CD4-positive, alpha-beta T cell treated with Interleukin-6 at 100 ng/mL for 8 hours (primary cell): Measurements from ENCODE around the gene TMEM127.
A peak's percentile ranks its signal among the peaks of the same experiment; 100 is the strongest.
"Not testable (repeated sequence)": the region's sequence is repeated elsewhere in the genome, so short reads cannot be mapped to it uniquely, and the experiment has no call there.

Experiments
- DNase-seq: peaks from one replicate; pipeline ENCODE4 v3.0.0-alpha.2; 2020; ENCODE audit warnings: mixed read lengths, low spot score

The TMEM127 gene, protein sequence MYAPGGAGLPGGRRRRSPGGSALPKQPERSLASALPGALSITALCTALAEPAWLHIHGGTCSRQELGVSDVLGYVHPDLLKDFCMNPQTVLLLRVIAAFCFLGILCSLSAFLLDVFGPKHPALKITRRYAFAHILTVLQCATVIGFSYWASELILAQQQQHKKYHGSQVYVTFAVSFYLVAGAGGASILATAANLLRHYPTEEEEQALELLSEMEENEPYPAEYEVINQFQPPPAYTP

DNA sequence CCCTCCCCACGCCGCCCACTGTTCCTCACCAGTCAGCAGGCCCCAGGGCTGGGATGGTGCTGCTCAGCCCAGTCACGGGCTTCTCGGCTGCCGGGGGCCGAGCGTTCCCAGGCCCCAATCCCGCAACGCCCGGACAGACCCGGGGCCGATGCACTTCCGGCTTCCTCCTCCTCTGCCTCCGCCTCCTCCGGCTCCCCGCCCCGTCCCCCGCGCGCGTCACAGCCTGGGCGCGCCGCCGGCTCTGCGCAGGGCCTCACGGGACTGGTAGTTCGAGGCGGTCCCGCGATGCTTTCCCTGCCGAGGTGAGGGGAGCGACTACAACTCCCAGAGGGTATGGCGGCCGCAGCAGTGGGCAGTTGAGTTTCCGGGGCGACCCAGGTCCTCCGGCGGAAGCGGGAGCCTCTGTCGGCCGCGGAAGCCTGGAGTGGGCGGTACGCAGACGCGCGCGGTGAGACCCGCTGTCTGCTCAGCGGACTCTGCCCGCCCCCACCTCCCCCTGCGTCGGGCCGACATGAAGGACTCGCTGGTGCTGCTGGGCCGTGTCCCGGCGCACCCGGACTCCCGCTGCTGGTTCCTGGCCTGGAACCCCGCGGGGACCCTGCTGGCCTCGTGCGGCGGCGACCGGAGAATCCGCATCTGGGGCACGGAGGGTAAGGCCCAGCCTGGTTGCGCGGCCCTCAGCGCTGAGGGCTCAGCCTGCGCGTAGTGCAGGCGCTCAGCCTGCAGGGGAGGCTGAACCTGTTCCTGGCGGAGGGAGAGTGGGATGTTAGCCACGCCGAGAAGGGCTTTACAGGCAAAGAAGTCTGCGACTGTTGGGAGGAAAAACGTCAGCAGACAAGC lies at the start of gene TMEM127, which contains the start of gene CIAO1:
TSS of gene TMEM127 (minus strand) at position 158 of the 840 bp plus-strand sequence. CDS start 616 bp downstream, outside the sequence.
TSS of gene CIAO1 (plus strand) at position 386 of the 840 bp plus-strand sequence. CDS start at position 512, 126 bp downstream.
- peak; percentile 98 for DNase-seq

DNA sequence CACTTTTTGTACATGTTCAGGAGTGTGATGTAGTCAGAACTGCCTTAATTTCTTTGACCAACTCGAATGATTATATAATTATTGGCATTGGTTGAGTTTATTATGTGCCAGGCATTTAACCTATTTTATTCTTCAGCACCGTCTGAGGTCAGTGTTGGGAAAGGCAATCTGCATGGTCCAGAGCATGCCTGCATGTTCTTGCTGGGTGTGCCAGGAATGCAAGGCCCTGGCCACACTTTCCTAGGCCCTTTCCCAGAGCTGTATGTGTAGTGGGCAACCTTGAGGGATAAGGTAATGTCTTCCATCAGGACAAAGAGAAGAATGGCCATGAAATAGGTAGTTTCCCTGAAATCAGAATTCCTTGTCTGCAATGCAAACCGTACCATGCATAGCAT lies 49.2 kb upstream of the TMEM127 start:
- DNase-seq: no peak

DNA sequence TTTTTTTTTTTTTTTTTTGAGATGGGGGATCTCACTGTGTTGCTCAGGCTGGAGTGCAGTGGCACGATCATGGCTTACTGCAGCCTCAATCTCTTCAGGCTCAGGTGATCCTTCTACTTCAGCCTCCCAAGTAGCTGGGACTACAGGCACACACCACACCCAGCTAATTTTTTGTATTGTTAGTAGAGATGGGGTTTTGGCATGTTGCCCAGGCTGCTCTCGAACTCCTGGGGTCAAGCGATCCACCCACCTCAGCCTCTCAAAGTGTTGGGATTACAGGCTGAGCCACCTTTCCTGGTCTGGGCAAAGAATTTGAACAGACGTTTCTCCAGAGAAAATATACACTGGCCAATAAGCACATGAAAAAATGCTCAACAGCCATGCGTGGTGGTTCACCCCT lies 42.5 kb upstream of the TMEM127 start:
- no peak for DNase-seq

DNA sequence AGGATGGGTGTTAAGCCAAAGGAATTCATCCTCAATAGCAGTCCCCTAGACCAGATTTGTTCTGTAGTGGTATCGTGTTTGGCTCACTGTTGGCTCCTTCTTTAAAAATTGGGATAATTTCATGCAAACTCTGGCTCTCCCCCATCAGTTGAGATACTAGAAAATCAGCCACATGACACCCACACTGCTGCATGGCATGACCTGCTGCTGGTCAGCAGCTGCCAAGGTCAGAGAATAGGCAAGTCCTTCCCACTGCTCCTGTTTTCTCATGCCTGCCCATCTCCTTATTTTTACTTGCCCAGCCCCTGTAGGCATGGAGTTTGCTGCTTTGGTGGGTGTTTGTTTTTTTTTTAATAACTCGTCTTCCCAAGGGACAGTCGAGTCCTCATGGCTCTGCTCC lies 40.6 kb upstream of the TMEM127 start:
- DNase-seq: no peak

DNA sequence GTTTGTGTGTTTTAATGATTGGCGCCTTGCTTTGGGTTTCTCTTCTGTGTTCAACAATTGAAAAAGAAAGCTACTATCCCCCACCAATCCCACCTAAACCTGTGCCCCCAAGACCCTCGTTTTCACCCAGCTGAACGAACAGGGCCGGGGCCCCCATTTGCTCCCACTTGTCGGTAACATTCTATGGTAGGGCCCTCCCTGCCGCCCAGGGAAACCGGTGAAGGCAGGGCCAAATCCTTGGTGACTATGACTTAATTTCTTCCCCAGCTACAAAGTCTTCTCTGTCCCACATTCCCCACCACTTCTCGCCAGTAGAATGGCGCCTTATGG lies 40.1 kb upstream of the TMEM127 start:
- DNase-seq: no peak

DNA sequence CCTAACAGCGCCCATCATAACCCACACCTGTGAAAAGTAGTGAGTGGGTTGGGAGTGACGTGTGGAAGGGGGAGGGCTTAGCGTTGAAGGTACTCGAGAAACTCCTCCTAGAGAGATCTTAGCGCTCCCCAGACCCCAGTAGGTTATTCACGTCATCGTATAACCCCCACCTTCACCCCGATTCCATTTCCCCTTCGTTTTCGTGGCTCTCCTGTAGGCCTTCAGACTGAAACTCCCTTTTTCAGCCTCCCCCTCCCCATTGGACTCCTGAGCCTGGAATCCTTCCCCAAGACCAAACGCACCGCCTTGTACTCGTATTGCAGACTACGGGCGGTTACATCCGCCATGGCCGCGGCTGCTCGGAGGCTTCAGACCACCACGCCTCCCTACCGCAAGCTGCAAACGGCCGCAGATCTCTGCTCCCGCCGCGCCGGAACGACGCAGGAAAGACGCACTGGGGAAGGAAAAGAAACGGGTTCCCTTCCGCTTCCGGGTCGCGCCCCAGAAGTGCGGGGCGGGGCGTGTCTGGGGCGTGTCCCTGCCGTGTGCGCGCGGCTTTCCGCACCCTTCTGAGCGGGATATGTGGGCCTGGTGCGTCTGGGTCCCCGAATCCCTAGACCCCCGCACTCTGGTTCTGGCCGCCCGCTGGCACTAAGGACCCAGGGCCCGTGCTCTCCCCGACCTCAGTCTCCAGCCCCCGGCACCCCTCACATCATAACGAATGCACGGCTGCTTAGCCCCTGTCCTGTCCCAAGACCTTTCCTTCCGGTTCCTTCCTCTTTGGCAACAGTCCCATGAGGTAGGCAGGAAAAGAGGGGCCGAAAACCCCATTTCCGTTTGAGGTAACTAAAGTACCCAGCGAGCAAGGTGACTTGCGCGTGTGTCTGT lies 39.5 kb upstream of the TMEM127 start, which contains the start of gene SNRNP200:
TSS of gene SNRNP200 (minus strand) at position 456 of the 888 bp plus-strand sequence. CDS start at position 347, 109 bp downstream.
- peak; percentile 87 for DNase-seq

DNA sequence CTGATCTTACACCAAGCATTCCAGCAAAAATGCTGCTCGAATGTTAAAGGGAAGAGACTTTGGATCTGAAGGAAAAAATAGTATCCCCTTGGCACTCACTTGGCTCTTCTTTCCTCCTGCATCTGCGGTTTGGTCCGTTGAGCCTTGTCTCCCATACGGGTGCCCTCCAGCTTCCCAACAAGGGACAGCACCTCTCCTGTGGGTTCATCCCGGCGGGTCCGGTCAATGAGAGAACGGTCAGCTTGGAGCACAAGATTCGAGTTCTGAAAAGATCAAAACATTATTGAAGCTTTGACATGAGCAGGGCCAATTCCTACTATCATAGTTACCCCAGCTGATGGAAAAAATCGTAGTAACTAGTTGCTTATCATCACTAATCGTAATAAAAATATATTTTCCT lies 38.8 kb upstream of the TMEM127 start:
- no peak for DNase-seq

DNA sequence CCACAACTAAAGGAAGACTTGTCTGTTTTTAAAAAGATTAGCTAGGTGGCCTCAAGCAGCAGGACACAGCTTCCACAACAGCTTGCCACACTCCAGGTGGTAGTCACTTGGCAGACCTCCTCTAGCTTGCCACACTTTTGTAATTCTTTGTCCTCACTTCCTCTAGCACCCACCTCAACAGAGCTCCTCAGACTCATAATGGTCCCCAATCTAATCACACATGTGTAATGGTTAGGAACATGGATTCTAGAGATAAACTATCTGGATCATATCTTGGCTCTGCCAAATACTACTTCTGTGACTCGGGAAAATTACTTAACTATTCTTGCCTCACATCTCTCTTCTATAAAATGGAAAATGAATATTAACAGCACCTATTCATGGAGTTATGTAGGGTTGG lies 36.1 kb upstream of the TMEM127 start:
- DNase-seq: no peak

DNA sequence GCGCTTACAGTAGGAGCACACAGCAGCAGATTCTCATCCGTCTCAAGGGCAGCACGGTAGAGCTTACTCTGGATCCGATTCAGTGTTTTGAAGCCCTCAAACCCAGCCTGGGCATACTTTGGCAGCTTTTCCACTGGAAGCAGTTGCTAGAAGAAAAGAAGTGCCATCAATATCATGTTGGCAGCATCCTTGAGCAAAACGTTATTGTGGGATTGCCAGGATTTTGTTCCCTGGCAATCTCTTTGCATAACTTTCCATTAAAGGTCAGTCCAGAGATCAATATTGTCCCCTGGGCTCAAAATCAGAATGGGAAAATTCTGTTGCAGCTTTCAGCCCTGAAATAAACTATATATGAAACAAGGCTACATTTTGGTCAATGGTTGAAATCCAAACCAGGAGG lies 31.1 kb upstream of the TMEM127 start:
- DNase-seq: no peak

DNA sequence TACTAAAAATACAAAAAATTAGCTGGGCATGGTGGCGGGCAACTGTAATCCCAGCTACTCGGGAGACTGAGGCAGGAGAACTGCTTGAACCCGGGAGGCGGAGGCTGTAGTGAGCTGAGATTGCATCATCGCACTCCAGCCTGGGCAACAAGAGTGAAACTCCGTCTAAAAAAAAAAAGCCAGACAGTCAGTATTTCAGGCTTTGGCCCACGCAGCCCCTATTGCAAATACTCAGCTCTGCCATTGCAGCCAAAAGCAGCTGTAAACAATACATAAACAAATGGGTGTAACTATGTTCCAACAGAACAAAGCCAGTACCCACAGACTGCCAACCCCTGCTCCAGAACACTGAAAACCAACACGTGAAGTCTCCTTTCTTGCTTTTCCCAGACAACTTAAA lies 28.5 kb upstream of the TMEM127 start:
- DNase-seq: not testable (repeated sequence)

DNA sequence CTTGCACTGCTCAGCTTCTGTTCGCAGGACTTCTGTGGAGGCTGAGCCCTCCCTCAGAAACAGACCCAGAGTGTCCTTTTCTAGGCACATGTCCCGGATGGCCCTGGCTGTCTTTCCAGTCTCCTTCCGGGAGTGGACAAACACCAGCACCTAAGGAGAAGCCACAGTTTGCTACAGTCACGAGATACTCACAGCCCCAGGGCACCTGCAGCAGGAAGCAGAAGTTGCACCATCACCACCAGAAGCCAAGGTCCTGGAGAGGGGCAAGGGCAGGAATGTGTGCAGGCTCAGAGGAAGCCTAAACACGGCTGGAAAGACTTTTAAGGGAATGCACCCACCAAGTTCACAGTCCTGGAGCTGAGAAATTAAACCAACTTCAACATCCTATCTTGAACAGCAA lies 26.0 kb upstream of the TMEM127 start:
- DNase-seq: no peak

DNA sequence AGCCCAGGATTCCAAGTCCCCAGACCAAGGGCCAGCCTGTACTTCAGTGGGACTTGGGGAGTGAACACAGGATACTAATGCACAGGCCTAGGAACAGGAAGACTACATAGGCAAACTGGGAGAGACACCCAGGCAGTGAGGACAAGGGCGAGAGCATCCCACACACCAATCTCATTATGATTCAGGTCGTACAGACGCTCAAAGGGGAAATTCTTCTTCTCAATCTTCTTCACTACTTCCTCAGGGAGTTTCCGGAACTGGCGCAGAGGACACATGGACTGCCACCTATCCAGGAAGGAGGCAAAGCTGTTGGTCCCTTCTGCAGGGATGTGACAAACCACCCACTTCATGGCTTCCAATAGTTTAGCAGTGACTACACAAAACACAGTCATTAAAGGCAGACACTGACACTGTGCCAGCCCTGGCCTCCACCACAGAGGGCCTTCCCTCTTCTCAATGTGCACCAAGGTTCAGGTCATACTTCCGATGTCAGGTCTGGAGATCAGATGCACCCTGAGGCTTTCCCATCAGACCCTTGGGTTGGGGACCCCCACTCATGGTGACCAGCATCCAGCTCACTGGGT lies 21.6 kb upstream of the TMEM127 start:
- no peak for DNase-seq

DNA sequence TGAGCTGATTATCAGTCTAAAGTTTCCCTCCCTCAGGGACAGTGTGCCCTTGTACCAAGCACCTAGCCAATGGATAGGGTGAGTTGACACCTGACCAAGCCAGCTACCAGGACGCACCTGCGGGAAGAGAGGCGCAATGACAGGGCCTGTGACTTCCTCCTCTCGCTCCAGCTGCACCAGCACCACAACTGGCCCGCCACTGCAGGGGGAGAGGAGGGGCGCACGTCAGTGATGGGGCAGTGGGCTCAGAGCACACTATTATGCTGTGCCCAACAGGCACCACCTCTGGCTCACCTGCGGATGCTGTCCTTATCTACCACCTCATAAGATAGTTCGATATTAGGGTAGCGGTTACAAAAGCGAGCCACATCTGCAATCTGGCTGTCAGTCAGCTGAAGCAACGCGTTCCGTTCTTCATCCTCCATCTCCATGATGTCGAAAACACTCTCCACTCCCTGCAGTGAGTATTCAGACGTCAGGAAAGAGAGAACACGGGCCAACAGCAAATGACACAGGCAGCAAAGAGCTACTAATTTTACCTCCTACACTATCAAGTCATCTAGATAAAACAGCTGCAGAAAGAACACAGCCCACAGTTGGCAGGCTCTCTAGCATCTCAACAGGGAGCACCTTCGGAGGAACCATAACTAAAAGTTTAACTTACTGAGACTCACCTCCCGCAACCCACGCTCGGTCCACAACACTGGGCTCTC lies 11.1 kb upstream of the TMEM127 start:
- no peak for DNase-seq

DNA sequence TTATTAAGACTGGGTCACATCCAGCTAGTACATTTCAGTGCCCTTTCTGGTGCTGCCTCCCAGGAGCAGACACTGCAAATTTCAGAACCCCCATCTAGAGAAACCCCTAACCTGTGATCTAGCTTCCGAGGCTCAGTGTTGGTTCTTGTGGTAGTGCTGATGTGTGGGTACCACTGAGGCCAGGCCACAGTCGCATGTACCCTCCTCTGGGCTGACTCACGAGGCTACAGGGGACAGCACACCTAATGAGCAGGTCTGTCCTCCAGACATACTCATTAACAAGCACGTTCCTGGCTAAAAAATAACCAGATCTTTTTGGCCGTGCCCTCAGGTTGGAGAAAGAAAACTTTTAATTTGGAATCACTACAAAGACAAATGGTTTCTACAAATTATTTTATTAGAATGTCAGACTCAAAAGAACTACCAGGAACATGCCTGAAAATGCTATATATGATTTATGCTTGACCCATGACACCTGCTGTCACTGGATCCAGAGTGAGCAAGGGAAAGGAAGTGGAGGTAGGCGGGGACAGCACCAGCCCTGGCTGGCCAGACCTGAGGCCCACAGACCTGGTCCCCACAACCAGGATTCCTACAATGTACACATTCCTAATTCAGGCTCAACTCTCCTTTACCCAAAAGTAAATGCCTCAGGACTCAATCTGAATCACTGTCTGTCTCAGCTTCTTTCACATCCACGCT lies 8.7 kb upstream of the TMEM127 start:
- DNase-seq: no peak

DNA sequence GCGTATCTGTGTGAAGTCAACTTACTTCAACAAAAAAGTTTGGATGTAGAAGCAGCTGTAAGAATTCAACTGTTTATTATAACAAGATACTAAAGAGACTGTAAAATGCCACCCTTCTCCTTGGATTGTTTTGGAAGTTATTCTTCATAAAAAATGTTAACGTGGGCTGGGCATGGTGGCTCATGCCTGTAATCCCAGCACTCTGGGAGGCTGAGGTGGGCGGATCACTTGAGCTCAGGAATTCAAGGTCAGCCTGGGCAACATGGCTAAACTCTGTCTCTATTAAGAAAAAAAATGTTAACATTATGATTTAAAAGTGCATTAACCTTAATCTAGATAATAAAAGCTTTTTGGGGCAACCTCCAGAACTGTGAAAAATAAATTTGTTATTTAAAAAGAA lies 8.0 kb upstream of the TMEM127 start:
- DNase-seq: no peak

DNA sequence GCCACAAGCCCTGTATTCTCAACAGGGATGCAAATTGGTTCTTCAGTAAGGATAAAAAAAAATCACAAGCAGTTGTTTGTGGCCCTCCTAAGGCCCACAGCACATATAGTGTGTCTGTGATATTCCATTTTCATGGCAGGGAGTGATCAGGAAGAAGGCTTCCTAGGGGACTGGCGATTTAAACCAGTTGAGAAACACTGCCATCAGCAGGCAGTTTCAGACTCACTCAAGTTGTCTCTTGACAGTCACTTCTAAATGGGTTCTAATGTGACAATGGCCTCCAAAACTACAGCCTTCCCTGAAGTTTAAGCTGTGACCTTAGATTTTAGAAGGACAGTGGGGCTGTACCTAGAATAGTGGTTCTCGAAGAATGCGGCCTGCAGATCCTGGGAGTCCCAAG lies 6.2 kb upstream of the TMEM127 start:
- DNase-seq: no peak

DNA sequence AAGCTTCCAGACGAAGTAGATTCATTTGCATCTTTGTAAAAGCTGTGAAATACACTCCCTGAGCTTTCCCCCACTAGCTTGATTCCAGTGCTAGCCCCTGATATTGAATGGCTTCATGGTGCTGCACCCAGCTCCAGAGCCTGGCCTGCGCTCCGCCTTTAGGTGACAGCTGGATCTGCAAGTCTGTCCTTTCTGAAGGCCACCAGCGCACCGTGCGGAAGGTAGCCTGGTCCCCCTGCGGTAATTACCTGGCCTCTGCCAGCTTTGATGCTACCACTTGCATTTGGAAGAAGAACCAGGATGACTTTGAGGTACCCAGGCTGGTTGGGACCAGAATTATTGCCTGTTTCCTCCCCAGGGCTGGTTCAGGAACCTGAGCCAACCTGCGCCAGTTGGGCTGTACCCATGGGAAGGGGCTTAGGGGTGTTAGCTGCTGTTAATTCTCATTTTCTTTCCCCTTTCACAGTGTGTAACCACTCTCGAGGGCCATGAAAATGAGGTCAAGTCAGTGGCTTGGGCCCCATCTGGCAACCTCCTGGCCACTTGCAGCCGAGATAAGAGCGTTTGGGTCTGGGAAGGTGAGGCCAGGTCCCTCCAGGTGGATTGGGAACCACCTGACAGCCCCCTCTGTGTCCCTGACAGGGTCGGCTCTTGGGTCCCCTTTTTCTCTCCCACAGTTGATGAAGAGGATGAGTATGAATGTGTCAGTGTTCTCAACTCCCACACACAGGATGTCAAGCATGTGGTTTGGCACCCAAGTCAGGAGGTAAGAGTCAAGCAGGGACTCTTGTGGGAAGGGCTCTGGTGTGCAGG lies 1.6 kb upstream of the TMEM127 start:
- DNase-seq: peak; percentile 27

DNA sequence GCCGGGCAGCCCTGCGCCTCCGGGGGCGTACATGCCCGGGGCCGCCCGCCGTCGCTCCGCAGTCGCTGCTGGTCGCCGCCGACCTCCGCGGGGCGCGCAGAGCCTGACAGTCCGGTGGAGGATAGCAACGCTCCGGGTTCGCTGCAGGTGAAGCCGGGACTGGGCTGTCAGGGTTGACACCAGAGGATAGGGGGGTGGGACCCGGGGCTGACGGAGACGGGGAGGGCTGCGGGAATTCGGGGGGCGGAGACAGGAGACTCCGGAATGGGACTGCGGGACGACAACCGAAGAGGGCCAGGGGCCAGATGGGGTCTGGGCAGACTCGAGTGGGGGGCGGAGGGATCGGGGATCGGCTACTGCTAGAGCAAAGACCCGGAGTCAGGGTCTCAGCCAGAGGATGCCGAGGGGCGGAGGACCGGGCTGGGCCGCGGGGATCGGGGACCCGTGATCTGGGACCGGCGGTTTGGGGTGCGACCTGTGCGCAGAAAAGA lies 403 bp downstream of the TMEM127 start:
- peak; percentile 13 for DNase-seq

DNA sequence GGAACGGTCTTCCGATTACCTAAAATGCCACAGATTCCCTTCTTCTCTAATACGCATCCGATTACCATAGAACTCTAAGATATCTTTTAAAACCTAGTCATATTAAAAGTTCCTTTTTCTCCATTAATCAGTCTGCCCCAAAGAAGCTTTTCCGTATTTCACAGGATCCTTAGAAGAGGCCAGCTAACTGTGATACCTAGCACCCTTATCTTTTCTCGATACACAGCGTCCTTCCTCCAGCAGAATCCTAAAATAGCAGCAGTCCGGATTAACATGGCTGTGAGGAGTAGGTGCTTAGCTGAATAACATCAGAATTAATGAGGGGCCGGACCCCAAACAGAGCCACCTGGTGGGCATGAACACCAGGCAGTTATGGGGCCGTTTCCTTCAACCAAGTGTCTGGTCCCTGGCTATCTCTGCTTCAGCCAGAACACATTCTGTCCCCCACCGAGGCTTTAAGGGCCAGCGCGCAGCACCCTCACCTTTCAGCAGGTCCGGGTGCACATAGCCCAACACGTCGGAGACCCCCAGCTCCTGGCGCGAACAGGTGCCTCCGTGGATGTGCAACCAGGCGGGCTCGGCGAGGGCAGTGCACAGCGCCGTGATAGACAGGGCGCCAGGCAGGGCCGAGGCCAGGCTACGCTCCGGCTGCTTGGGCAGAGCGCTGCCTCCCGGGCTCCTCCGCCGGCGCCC lies 995 bp downstream of the TMEM127 start:
- DNase-seq: no peak
